Colonic mucosa (tissue), 4 donors: ENCODE data around the gene LYPLAL1. TPM values are rescaled to one million over a fixed set of nuclear protein-coding genes. Genes with fewer than 3 reads are reported as not detected.
"Not testable (repeated sequence)": the region's sequence is repeated elsewhere in the genome, so short reads cannot be mapped to it uniquely, and the experiment has no call there.

Source experiments
- DNase-seq: peaks from one replicate; pipeline ENCODE4 v3.0.0-alpha.2; 2020
- H3K27ac ChIP-seq: fragments of 200-600 bp; one replicate; pipeline ENCODE4 v1.8.0; 2021
- H3K27me3 ChIP-seq: fragments of 200-600 bp; one replicate; pipeline ENCODE4 v1.8.0; 2021
- H3K36me3 ChIP-seq: fragments of 200-600 bp; one replicate; pipeline ENCODE4 v1.8.0; 2021
- H3K4me1 ChIP-seq: fragments of 200-600 bp; one replicate; pipeline ENCODE4 v1.8.0; 2021; ENCODE audit warnings: mild to moderate bottlenecking
- H3K4me3 ChIP-seq: fragments of 200-600 bp; one replicate; pipeline ENCODE4 v1.8.0; 2021
- H3K9ac ChIP-seq, 2 donors: one replicate each; pipeline ENCODE4 v1.7.0; 2013; ENCODE audit warnings: control low read depth in 2 of 2, low read depth in 2 of 2, low read length in 2 of 2
- H3K9me3 ChIP-seq: fragments of 200-600 bp; one replicate; pipeline ENCODE4 v1.8.0; 2021
- intact Hi-C: fragments of 100-400 bp; cut with DNase I; formaldehyde crosslinking; loops from one replicate; pipeline ENCODE4 v1.14.1; 2022
- total RNA-seq, 2 donors: library from RNA; stranded (reverse); fragmentation: NEBNext Ultra II Directional in 1 of 2; extraction: Animal tissue kit (Norgen Biotek cat#: 25700) in 1 of 2; gene quantifications; one replicate each; pipeline ENCODE4 v1.2.1, GENCODE V29; 2021
- TF ChIP-seq, protein P1 (sequence below): fragments of 200-600 bp; IDR thresholded peaks from one replicate; pipeline ENCODE4 v1.8.0; 2022; ENCODE audit warnings: antibody characterized with exemption, mild to moderate bottlenecking
- donor health status: healthy.
- donor health status: DM: no; HTN: no; CAD: no.
- donor health status: DM: no; HTN: no; CAD: no.

LYPLAL1 gene
- total RNA-seq, 2 donors from 2014 or later, result 14.3 to 23.0 TPM

DNA sequence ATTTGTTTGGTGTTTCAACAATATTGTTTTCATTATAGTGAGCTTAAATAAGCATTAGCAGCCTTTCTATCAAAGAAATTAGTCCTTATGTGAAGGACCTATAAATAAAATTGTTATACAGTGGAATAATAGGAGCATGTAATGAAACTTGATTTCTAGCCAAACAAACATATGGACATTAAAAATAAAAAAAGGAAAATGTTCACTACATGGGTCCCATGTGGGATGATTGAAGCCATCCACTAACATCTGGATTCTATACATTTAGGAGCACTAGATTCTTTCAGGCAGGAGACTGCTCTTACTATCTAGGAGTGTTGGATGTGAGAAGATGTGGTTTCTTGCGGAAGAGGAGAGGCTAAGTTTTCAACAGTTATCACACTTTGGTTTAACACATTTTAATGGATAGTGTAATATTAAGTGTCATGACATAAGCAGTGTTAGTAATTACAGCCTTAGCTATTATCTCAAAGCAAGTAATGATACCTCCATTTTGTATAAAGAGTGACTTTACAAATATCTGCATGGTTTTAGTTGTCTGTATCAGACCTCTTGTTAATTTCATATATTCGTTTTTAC lies 62.3 kb downstream of the LYPLAL1 start:
- Histone ChIP-seq H3K36me3 (no peaks in the 10 kb centered on the region), H3K9ac (no peak overlapping the region), H3K9me3 (no peaks in the 10 kb centered on the region), H3K4me3 (no peak overlapping the region), H3K27me3 (no peaks in the 10 kb centered on the region), H3K27ac (no peak overlapping the region), H3K4me1 (no peaks in the 10 kb centered on the region)
- DNase-seq, result no peak
- intact Hi-C loops, result loop anchor here (2.0 kb wide), 1 partner anchor 21 kb away; no protein-coding TSS in a partner anchor
- TF ChIP-seq, protein P1, sequence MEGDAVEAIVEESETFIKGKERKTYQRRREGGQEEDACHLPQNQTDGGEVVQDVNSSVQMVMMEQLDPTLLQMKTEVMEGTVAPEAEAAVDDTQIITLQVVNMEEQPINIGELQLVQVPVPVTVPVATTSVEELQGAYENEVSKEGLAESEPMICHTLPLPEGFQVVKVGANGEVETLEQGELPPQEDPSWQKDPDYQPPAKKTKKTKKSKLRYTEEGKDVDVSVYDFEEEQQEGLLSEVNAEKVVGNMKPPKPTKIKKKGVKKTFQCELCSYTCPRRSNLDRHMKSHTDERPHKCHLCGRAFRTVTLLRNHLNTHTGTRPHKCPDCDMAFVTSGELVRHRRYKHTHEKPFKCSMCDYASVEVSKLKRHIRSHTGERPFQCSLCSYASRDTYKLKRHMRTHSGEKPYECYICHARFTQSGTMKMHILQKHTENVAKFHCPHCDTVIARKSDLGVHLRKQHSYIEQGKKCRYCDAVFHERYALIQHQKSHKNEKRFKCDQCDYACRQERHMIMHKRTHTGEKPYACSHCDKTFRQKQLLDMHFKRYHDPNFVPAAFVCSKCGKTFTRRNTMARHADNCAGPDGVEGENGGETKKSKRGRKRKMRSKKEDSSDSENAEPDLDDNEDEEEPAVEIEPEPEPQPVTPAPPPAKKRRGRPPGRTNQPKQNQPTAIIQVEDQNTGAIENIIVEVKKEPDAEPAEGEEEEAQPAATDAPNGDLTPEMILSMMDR, result no peak

DNA sequence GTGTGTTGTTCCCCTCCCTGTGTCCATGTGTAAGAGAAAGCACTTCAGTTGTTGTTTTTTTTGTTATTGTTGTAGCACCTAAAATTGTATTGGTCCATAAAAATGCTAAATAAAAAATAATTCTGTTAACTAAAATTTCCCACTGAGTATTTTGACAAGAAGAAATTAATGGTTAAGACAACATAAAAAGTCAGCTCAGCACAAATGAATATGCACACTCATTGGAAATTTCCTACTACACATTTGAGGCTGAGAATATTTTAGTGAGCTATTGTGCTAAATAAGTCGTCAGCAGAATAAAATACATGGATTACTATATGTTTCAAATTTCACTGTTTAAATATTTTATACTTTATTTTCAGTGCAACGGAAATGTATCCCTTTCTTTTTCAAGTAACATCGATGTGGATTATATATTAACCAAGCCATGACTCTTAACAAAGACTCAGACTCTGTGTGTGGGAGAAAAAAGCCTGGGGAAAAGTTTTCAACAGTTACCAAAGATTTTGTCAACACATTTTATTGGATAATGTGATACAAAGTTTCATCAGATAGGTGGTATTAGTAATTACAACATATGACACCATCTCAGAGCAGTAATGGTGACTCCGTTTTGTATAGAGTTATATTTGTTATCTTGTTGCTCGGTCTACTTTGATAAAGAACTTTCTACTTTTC lies 63.4 kb downstream of the LYPLAL1 start:
- Histone ChIP-seq H3K27ac (no peak overlapping the region), H3K9ac (no peak overlapping the region), H3K4me3 (no peak overlapping the region), H3K4me1 (no peaks in the 10 kb centered on the region), H3K27me3 (no peaks in the 10 kb centered on the region), H3K36me3 (no peaks in the 10 kb centered on the region), H3K9me3 (no peaks in the 10 kb centered on the region)
- intact Hi-C loops, result no loop called here
- TF ChIP-seq, protein P1, result no peak
- no peak for DNase-seq

- Histone ChIP-seq H3K9me3 (no peaks in the 10 kb centered on the region), H3K4me1 (no peaks in the 10 kb centered on the region), H3K9ac (no peak overlapping the region), H3K27me3 (no peaks in the 10 kb centered on the region), H3K4me3 (no peak overlapping the region), H3K27ac (no peak overlapping the region), H3K36me3 (no peaks in the 10 kb centered on the region)
- intact Hi-C loops, result no loop called here
- TF ChIP-seq, protein P1, result no peak
- DNase-seq, result no peak
These were observed 65.8 kb downstream of the LYPLAL1 start for GRCh38 chr1:219239518-219239917.

DNA sequence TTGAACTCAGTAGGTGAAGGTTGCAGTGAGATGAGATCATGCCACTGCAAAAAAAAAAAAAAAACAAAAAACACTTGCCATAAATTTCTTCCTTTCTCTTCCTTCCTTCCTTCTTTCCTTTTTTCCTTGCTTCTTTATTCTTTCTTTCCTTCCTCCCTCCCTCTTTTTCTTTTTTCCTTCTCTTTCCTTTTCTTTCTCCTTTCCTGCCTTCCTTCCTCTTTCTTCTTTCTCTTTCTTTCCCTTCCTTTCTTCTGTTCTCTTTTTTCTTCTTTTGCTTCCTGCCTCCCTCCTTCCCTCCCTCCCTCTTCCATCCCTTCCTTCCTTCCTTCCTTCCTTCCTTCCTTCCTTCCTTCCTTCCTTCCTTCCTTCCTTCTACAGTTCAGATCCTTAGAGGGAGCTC lies 71.2 kb downstream of the LYPLAL1 start:
- no peaks in the 10 kb centered on the region for H3K4me1 ChIP-seq
- DNase-seq, result no peak
- H3K27ac ChIP-seq, result no peak overlapping the region
- intact Hi-C loops, result no loop called here
- no peaks in the 10 kb centered on the region for H3K36me3 ChIP-seq
- H3K27me3 ChIP-seq, result no peaks in the 10 kb centered on the region
- no peaks in the 10 kb centered on the region for H3K9me3 ChIP-seq
- H3K4me3 ChIP-seq, result no peak overlapping the region
- TF ChIP-seq, protein P1, result no peak
- H3K9ac ChIP-seq, result no peak overlapping the region

DNA sequence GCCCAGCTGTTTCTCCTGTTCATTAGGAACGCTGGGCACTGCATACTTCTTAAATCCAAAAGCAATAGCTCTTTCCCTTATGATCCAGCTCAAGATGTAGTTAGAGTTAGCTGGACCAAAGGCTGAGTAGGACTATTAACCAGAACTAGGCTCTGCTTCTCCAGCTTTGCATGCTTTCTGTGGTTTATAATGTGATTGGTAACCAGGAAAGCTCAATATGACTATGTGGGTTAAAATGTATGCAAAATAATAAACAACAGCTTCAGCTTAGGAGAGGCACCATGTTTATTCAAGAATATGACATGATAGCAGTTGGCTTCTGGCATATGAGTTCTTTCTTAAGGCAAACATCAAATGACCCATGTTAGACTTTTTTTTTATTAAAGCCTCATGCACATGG lies 73.8 kb downstream of the LYPLAL1 start:
- Histone ChIP-seq H3K27me3 (no peaks in the 10 kb centered on the region), H3K4me3 (no peak overlapping the region), H3K9me3 (no peaks in the 10 kb centered on the region), H3K4me1 (no peaks in the 10 kb centered on the region), H3K9ac (no peak overlapping the region), H3K36me3 (no peaks in the 10 kb centered on the region), H3K27ac (no peak overlapping the region)
- TF ChIP-seq, protein P1, result no peak
- DNase-seq, result no peak
- intact Hi-C loops, result no loop called here

- intact Hi-C loops, H3K9me3 ChIP-seq, H3K27me3 ChIP-seq, H3K9ac ChIP-seq, H3K4me3 ChIP-seq, H3K27ac ChIP-seq, DNase-seq, H3K4me1 ChIP-seq, H3K36me3 ChIP-seq: not testable (repeated sequence)
These were observed 76.8 kb downstream of the LYPLAL1 start for GRCh38 chr1:219250468-219250867.
